GM23338 (cell line): ENCODE data around the gene STK38. TPM values are rescaled to one million over a fixed set of nuclear protein-coding genes. Genes with fewer than 3 reads are reported as not detected.
A peak's percentile ranks its signal among the peaks of the same experiment; 100 is the strongest.

ENCODE experiments used
- ATAC-seq: fragments of 200-7000 bp; cut with Tn5 transposase; 3 replicates; pipeline ENCODE4 v1.9.1; 2020
- DNase-seq: peaks from one replicate; pipeline ENCODE4 v3.0.0-alpha.2; 2015; ENCODE audit warnings: low spot score
- H2AFZ ChIP-seq: fragments of 200-600 bp; sonication (generic); 2 replicates; pipeline ENCODE4 v1.8.0; 2016; ENCODE audit warnings: antibody characterized with exemption, mild to moderate bottlenecking, moderate library complexity
- H3F3A ChIP-seq: fragments of 200-600 bp; sonication (generic); replicated peaks from 2 replicates; pipeline ENCODE4 v1.8.0; 2017; ENCODE audit warnings: antibody characterized with exemption, mixed run types, low read depth
- H3K27ac ChIP-seq: fragments of 200-600 bp; sonication (generic); 2 replicates; pipeline ENCODE4 v1.6.1; 2016; ENCODE audit warnings: low read depth
- H3K27me3 ChIP-seq: fragments of 200-600 bp; sonication (generic); 2 replicates; pipeline ENCODE4 v1.8.0; 2016; ENCODE audit warnings: mild to moderate bottlenecking, mixed run types, moderate library complexity; ENCODE audit not compliant: insufficient read depth
- H3K36me3 ChIP-seq: fragments of 200-600 bp; sonication (generic); 2 replicates; pipeline ENCODE4 v1.8.0; 2016; ENCODE audit warnings: mild to moderate bottlenecking; ENCODE audit not compliant: insufficient read depth
- H3K4me1 ChIP-seq: fragments of 200-600 bp; sonication (generic); 2 replicates; pipeline ENCODE4 v1.8.0; 2016; ENCODE audit warnings: mild to moderate bottlenecking, moderate library complexity; ENCODE audit not compliant: insufficient read depth
- H3K4me2 ChIP-seq: fragments of 200-600 bp; sonication (generic); 2 replicates; pipeline ENCODE4 v1.7.1; 2017; ENCODE audit warnings: mixed run types
- H3K4me3 ChIP-seq: fragments of 200-600 bp; sonication (generic); 2 replicates; pipeline ENCODE4 v1.6.1; 2016; ENCODE audit warnings: mixed run types
- H3K79me2 ChIP-seq: fragments of 200-600 bp; sonication (generic); replicated peaks from 2 replicates; pipeline ENCODE4 v1.8.0; 2017; ENCODE audit warnings: mild to moderate bottlenecking; ENCODE audit not compliant: insufficient read depth
- H3K9me2 ChIP-seq: fragments of 200-600 bp; sonication (generic); 2 replicates; pipeline ENCODE4 v1.8.0; 2017; ENCODE audit not compliant: insufficient read depth
- H4K20me1 ChIP-seq: fragments of 200-600 bp; sonication (generic); replicated peaks from 2 replicates; pipeline ENCODE4 v1.8.0; 2017; ENCODE audit warnings: mild to moderate bottlenecking; ENCODE audit not compliant: insufficient read depth
- H3K27ac Mint-ChIP-seq: 2 replicates; pipeline ENCODE4 v1.8.0; 2020; ENCODE audit warnings: inconsistent platforms, mild to moderate bottlenecking, moderate library complexity, mixed read lengths
- H3K27me3 Mint-ChIP-seq: 3 replicates; pipeline ENCODE4 v1.8.0; 2022; ENCODE audit warnings: low read depth, mild to moderate bottlenecking, moderate library complexity, mixed read lengths, inconsistent platforms; ENCODE audit not compliant: insufficient read depth, poor library complexity
- H3K36me3 Mint-ChIP-seq: 3 replicates; pipeline ENCODE4 v1.8.0; 2021; ENCODE audit warnings: low read depth, mild to moderate bottlenecking, inconsistent platforms, moderate library complexity, mixed read lengths
- H3K4me1 Mint-ChIP-seq: 3 replicates; pipeline ENCODE4 v1.8.0; 2020; ENCODE audit warnings: mild to moderate bottlenecking, inconsistent platforms, mixed read lengths
- H3K4me3 Mint-ChIP-seq: 3 replicates; pipeline ENCODE4 v1.8.0; 2021; ENCODE audit warnings: moderate library complexity, mild to moderate bottlenecking, inconsistent platforms, mixed read lengths
- H3K9me3 Mint-ChIP-seq: 3 replicates; pipeline ENCODE4 v1.8.0; 2020; ENCODE audit warnings: moderate library complexity, mild to moderate bottlenecking, inconsistent platforms, mixed read lengths
- CREB1 ChIP-seq: fragments of 250-450 bp; sonication (Bioruptor Pico); IDR thresholded peaks from 2 replicates; pipeline ENCODE4 v1.5.0; 2020; ENCODE audit warnings: low read depth, mild to moderate bottlenecking, moderate library complexity
- ETS1 ChIP-seq: IDR thresholded peaks from 2 replicates; pipeline ENCODE4 v1.6.1; 2016; ENCODE audit warnings: antibody characterized with exemption
- EZH2 ChIP-seq: fragments of 200-600 bp; sonication (generic); IDR thresholded peaks from one replicate; pipeline ENCODE4 v1.8.0; 2017; ENCODE audit warnings: antibody characterized with exemption, mild to moderate bottlenecking, low read depth; ENCODE audit not compliant: unreplicated experiment
- JUNB ChIP-seq: IDR thresholded peaks from one replicate; pipeline ENCODE4 v1.6.1; 2016; ENCODE audit warnings: antibody characterized with exemption; ENCODE audit not compliant: unreplicated experiment
- NANOG ChIP-seq: IDR thresholded peaks from 2 replicates; pipeline ENCODE4 v1.6.1; 2016; ENCODE audit warnings: antibody characterized with exemption, borderline replicate concordance
- POLR2AphosphoS5 ChIP-seq: IDR thresholded peaks from 2 replicates; pipeline ENCODE4 v1.6.1; 2016; ENCODE audit warnings: antibody characterized with exemption, low read depth
- STAT1 ChIP-seq: IDR thresholded peaks from one replicate; pipeline ENCODE4 v1.6.1; 2016; ENCODE audit warnings: antibody characterized with exemption; ENCODE audit not compliant: unreplicated experiment
- ZNF331 ChIP-seq: fragments of 250-450 bp; sonication (Bioruptor Pico); IDR thresholded peaks from 2 replicates; pipeline ENCODE4 v1.5.0; 2020; ENCODE audit warnings: low read depth, mild to moderate bottlenecking, moderate library complexity
- ZNF462 ChIP-seq: fragments of 250-450 bp; sonication (Bioruptor Pico); IDR thresholded peaks from 2 replicates; pipeline ENCODE4 v1.5.0; 2020; ENCODE audit warnings: mild to moderate bottlenecking, moderate library complexity
- polyA plus RNA-seq: library from polyadenylated mRNA; unstranded; fragments of >200 nt; fragmentation: Nextera tagmentation; extraction: Ambion mirVana; gene quantifications from 2 replicates; pipeline ENCODE4 v1.2.1, GENCODE V29; 2016
- total RNA-seq: library from RNA; depleted of rRNA; stranded (reverse); fragments of >200 nt; shearing (Covaris generic); gene quantifications from 2 replicates; pipeline ENCODE4 v1.2.3, GENCODE V29; 2014
- TF ChIP-seq, protein P1 (sequence below), 2 experiments: fragments of 200-600 bp in 1 of 2; sonication (generic) in 1 of 2; conservative IDR thresholded peaks; 2 replicates each; pipeline versions ENCODE4 v1.5.1 to v1.6.1; 2016 to 2017; ENCODE audit warnings: antibody characterized with exemption in 2 of 2, low read depth in 2 of 2, mild to moderate bottlenecking in 2 of 2, moderate library complexity in 1 of 2

STK38 gene
- total and polyA plus RNA-seq, 2 experiments from 2014 or later, result 10.8 to 17.4 TPM

- Histone ChIP-seq H3K27me3 (no peaks in the 10 kb centered on the region), H3F3A (0 out of 2 replicates have a peak, but pooled peaks cover 4% of the 10 kb centered on the region), H3K4me1 (no peaks in the 10 kb centered on the region), H3K36me3 (no peaks in the 10 kb centered on the region), H3K4me3 (no peak overlapping the region), H3K79me2 (no peaks in the 10 kb centered on the region), H2AFZ (0 out of 2 replicates have a peak overlapping the region, but pooled peaks have one; percentile 10), H3K9me2 (no peaks in the 10 kb centered on the region), H3K4me2 (no peak overlapping the region), H3K27ac (no peak overlapping the region), H4K20me1 (no peaks in the 10 kb centered on the region)
- Mint-ChIP-seq H3K27me3 (peaks cover 11% of the 10 kb centered on the region), H3K27ac (no peak overlapping the region), H3K4me1 (peaks cover 6% of the 10 kb centered on the region), H3K4me3 (no peak overlapping the region), H3K36me3 (no peaks in the 10 kb centered on the region), H3K9me3 (no peaks in the 10 kb centered on the region)
- DNase-seq (no peak), ATAC-seq (no peak)
- no peak for TF ChIP-seq EZH2
- no peak for TF ChIP-seq ETS1
- TF ChIP-seq, protein P1, sequence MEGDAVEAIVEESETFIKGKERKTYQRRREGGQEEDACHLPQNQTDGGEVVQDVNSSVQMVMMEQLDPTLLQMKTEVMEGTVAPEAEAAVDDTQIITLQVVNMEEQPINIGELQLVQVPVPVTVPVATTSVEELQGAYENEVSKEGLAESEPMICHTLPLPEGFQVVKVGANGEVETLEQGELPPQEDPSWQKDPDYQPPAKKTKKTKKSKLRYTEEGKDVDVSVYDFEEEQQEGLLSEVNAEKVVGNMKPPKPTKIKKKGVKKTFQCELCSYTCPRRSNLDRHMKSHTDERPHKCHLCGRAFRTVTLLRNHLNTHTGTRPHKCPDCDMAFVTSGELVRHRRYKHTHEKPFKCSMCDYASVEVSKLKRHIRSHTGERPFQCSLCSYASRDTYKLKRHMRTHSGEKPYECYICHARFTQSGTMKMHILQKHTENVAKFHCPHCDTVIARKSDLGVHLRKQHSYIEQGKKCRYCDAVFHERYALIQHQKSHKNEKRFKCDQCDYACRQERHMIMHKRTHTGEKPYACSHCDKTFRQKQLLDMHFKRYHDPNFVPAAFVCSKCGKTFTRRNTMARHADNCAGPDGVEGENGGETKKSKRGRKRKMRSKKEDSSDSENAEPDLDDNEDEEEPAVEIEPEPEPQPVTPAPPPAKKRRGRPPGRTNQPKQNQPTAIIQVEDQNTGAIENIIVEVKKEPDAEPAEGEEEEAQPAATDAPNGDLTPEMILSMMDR (conservative IDR thresholded peaks at IDR 0.05; ENCODE audit: low read depth in 2 of 2), result no peak
- TF ChIP-seq STAT1, result no peak
- TF ChIP-seq CREB1, result no peak
- TF ChIP-seq JUNB, result no peak
- no peak for TF ChIP-seq POLR2AphosphoS5
- no peak for TF ChIP-seq NANOG
- no peak for TF ChIP-seq ZNF462 (CRISPR knock-in tag)
- TF ChIP-seq ZNF331 (CRISPR knock-in tag), result no peak
Observed at GRCh38 chr6:36578030-36578429, 30.8 kb upstream of the STK38 start.
